Dedifferentiated amniotic fluid mesenchymal stem cell (primary cell): ENCODE results near the gene RAPSN.

Experiments used
- DNase-seq: peaks from one replicate; pipeline ENCODE4 v3.0.0-alpha.2; 2016; ENCODE audit errors: extremely low spot score

The RAPSN gene

GRCh38 chr11:47390422-47390760 is 58.5 kb downstream of the RAPSN start:
- no peak for DNase-seq

GRCh38 chr11:47389577-47390421 is 59.1 kb downstream of the RAPSN start:
- no peak for DNase-seq

GRCh38 chr11:47388697-47389576 is 60.0 kb downstream of the RAPSN start:
- no peak for DNase-seq

- DNase-seq: no peak
Measured at GRCh38 chr11:47387944-47388696, 60.8 kb downstream of the RAPSN start.
